Hepatocyte (in vitro differentiated cells): ENCODE measurements around the gene MAX. TPM values are rescaled to one million over a fixed set of nuclear protein-coding genes. Genes with fewer than 3 reads are reported as not detected.

Source experiments
- DNase-seq: peaks from one replicate; pipeline ENCODE4 v3.0.0-alpha.2; 2016; ENCODE audit warnings: low spot score
- H2AFZ ChIP-seq: fragments of 200-600 bp; sonication (generic); 2 replicates; pipeline ENCODE4 v1.6.0; 2016; ENCODE audit warnings: antibody characterized with exemption, mild to moderate bottlenecking
- H3K27ac ChIP-seq: fragments of 200-600 bp; sonication (generic); 2 replicates; pipeline ENCODE4 v1.5.1; 2016; ENCODE audit warnings: mild to moderate bottlenecking
- H3K27me3 ChIP-seq: fragments of 200-600 bp; sonication (generic); 2 replicates; pipeline ENCODE4 v1.6.1; 2016
- H3K36me3 ChIP-seq: fragments of 200-600 bp; sonication (generic); replicated peaks from 2 replicates; pipeline ENCODE4 v1.5.1; 2016; ENCODE audit warnings: low read depth; ENCODE audit not compliant: insufficient read depth
- H3K4me1 ChIP-seq: fragments of 200-600 bp; sonication (generic); 2 replicates; pipeline ENCODE4 v1.5.1; 2016; ENCODE audit warnings: mild to moderate bottlenecking, moderate library complexity; ENCODE audit not compliant: insufficient read depth
- H3K4me2 ChIP-seq: fragments of 200-600 bp; sonication (generic); 2 replicates; pipeline ENCODE4 v1.6.0; 2016
- H3K4me3 ChIP-seq: fragments of 200-600 bp; sonication (generic); 2 replicates; pipeline ENCODE4 v1.5.1; 2016; ENCODE audit warnings: mild to moderate bottlenecking
- H3K79me2 ChIP-seq: fragments of 200-600 bp; sonication (generic); 2 replicates; pipeline ENCODE4 v1.6.0; 2017; ENCODE audit warnings: mild to moderate bottlenecking
- H3K9me2 ChIP-seq: fragments of 200-600 bp; sonication (generic); replicated peaks from 2 replicates; pipeline ENCODE4 v1.6.0; 2017; ENCODE audit warnings: mild to moderate bottlenecking; ENCODE audit not compliant: insufficient read depth
- H3K9me3 ChIP-seq: fragments of 200-600 bp; sonication (generic); 2 replicates; pipeline ENCODE4 v1.5.1; 2016; ENCODE audit warnings: low read depth, mild to moderate bottlenecking
- H4K20me1 ChIP-seq: fragments of 200-600 bp; sonication (generic); 2 replicates; pipeline ENCODE4 v1.6.0; 2016; ENCODE audit warnings: mild to moderate bottlenecking; ENCODE audit not compliant: insufficient read depth, poor library complexity, severe bottlenecking
- CTCF ChIP-seq: fragments of 200-600 bp; sonication (generic); IDR thresholded peaks from 2 replicates; pipeline ENCODE4 v1.5.1; 2016; ENCODE audit warnings: antibody characterized with exemption, mild to moderate bottlenecking; ENCODE audit not compliant: poor library complexity
- EZH2 ChIP-seq: fragments of 200-600 bp; sonication (generic); IDR thresholded peaks from 2 replicates; pipeline ENCODE4 v1.6.1; 2016; ENCODE audit warnings: antibody characterized with exemption, mild to moderate bottlenecking, borderline replicate concordance
- EZH2phosphoT487 ChIP-seq: fragments of 200-600 bp; sonication (generic); IDR thresholded peaks from one replicate; pipeline ENCODE4 v1.6.1; 2018; ENCODE audit warnings: antibody characterized with exemption, mild to moderate bottlenecking, low read depth, moderate library complexity; ENCODE audit not compliant: unreplicated experiment, severe bottlenecking
- WGBS: methylation state at CpG from one replicate; pipeline ENCODE4 v1.1.6; 2016; ENCODE audit warnings: low lambda C conversion rate; ENCODE audit errors: missing lambda C conversion rate; 5-methylcytosine and 5-hydroxymethylcytosine counted together
- polyA plus RNA-seq: library from polyadenylated mRNA; unstranded; fragments of >200 nt; fragmentation: Nextera tagmentation; extraction: Ambion mirVana; gene quantifications from 2 replicates; pipeline ENCODE4 v1.2.1, GENCODE V29; 2016
- total RNA-seq: library from RNA; depleted of rRNA; stranded (reverse); fragments of >200 nt; gene quantifications from 2 replicates; pipeline ENCODE4 v1.2.3, GENCODE V29; 2014

MAX gene
- total and polyA plus RNA-seq, 2 experiments from 2014 or later, result 53.5 to 86.5 TPM

DNA sequence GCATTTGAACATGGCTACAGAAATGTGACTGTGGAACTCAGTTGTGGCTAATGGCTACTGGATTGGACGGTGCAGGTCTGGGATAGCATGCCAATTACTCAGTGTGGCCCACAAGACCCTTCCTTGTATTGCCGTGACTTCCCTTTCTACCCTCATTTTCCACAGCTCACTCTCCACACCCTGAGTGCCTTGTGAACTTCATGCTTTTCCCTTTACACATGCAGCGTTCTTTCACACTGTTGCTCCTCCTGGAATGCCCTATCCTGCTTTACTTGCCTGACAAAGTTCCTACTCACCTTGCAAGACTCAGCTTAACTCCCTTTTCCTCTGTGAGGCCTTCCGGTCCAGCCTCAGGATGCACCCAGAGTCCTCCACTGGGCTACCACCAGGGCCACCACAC is 46.8 kb upstream of the MAX start:
- Histone ChIP-seq H3K4me1 (no peaks in the 10 kb centered on the region), H4K20me1 (no peaks in the 10 kb centered on the region), H3K9me2 (no peaks in the 10 kb centered on the region), H3K27ac (no peak overlapping the region), H3K4me2 (no peak overlapping the region), H3K79me2 (no peaks in the 10 kb centered on the region), H3K36me3 (no peaks in the 10 kb centered on the region), H2AFZ (no peak overlapping the region), H3K27me3 (no peaks in the 10 kb centered on the region), H3K9me3 (no peaks in the 10 kb centered on the region), H3K4me3 (no peak overlapping the region)
- no peak for DNase-seq
- no peak for TF ChIP-seq EZH2
- TF ChIP-seq CTCF, result no peak
- no peak for TF ChIP-seq EZH2phosphoT487
- WGBS, result 92% methylated on average over 4 of the region's 4 CpGs

DNA sequence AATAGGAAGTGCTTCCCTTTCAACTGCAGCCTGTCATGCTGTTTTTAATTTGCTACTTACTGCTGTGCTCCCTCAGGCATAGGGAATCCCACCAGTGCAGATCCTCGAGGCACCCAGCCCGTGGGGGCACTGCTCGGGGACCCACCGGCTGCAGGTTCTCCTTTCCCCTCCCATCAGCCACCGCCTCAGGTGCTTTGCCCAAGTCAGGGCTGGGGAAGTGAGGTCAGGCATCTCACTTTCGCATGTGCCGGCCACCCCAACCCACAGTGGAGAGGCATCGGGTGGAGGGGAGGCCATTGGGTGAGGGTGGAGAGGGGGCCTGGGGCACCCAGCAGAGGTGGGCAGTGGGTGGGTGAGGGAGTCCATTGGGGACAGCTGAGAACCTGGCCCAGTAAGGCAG is 41.9 kb upstream of the MAX start:
- no peaks in the 10 kb centered on the region for H3K4me1 ChIP-seq
- no peaks in the 10 kb centered on the region for H3K27me3 ChIP-seq
- H3K4me2 ChIP-seq, result no peak overlapping the region
- no peaks in the 10 kb centered on the region for H3K9me3 ChIP-seq
- H3K4me3 ChIP-seq, result no peak overlapping the region
- no peak overlapping the region for H2AFZ ChIP-seq
- H3K27ac ChIP-seq, result no peak overlapping the region
- H3K36me3 ChIP-seq, result no peaks in the 10 kb centered on the region
- DNase-seq, result no peak
- no peaks in the 10 kb centered on the region for H3K79me2 ChIP-seq
- no peak for TF ChIP-seq EZH2
- no peak for TF ChIP-seq CTCF
- no peak for TF ChIP-seq EZH2phosphoT487
- H4K20me1 ChIP-seq, result no peaks in the 10 kb centered on the region
- no peaks in the 10 kb centered on the region for H3K9me2 ChIP-seq
- 83% methylated on average over 8 of the region's 8 CpGs for WGBS

GRCh38 chr14:65142914-65143625 is 40.8 kb upstream of the MAX start:
- Histone ChIP-seq H2AFZ (no peak overlapping the region), H3K4me2 (no peak overlapping the region), H3K4me3 (no peak overlapping the region), H3K27me3 (no peaks in the 10 kb centered on the region), H3K9me3 (no peaks in the 10 kb centered on the region), H3K27ac (no peak overlapping the region), H3K4me1 (no peaks in the 10 kb centered on the region), H4K20me1 (no peaks in the 10 kb centered on the region), H3K36me3 (no peaks in the 10 kb centered on the region), H3K79me2 (no peaks in the 10 kb centered on the region), H3K9me2 (no peaks in the 10 kb centered on the region)
- 44% methylated on average over 8 of the region's 8 CpGs for WGBS
- no peak for DNase-seq
- TF ChIP-seq CTCF, result no peak
- no peak for TF ChIP-seq EZH2
- TF ChIP-seq EZH2phosphoT487, result no peak
